Smooth muscle cell (in vitro differentiated cells): Measurements from ENCODE around the gene RAD51B. TPM values are rescaled to one million over a fixed set of nuclear protein-coding genes. Genes with fewer than 3 reads are reported as not detected.
A peak's percentile ranks its signal among the peaks of the same experiment; 100 is the strongest.

ENCODE experiments used
- DNase-seq: peaks from one replicate; lab custom pipeline; 2025; ENCODE audit not compliant: unreplicated experiment; lab: John Stamatoyannopoulos, UW
- H2AFZ ChIP-seq: fragments of 200-600 bp; sonication (generic); 2 replicates; pipeline ENCODE4 v1.6.0; 2016; ENCODE audit warnings: antibody characterized with exemption, low read depth, mild to moderate bottlenecking
- H3F3A ChIP-seq: fragments of 200-600 bp; sonication (generic); 2 replicates; pipeline ENCODE4 v1.6.0; 2017; ENCODE audit warnings: antibody characterized with exemption, low read depth
- H3K27ac ChIP-seq: fragments of 200-600 bp; sonication (generic); 2 replicates; pipeline ENCODE4 v1.5.1; 2016; ENCODE audit warnings: low read depth, mild to moderate bottlenecking
- H3K27me3 ChIP-seq: fragments of 200-600 bp; sonication (generic); 2 replicates; pipeline ENCODE4 v1.6.1; 2016; ENCODE audit warnings: low read depth, mild to moderate bottlenecking
- H3K36me3 ChIP-seq: fragments of 200-600 bp; sonication (generic); 2 replicates; pipeline ENCODE4 v1.5.1; 2016; ENCODE audit warnings: low read depth
- H3K4me1 ChIP-seq: fragments of 200-600 bp; sonication (generic); 2 replicates; pipeline ENCODE4 v1.5.1; 2016; ENCODE audit warnings: low read depth
- H3K4me2 ChIP-seq: fragments of 200-600 bp; sonication (generic); 2 replicates; pipeline ENCODE4 v1.6.0; 2016; ENCODE audit warnings: mild to moderate bottlenecking
- H3K4me3 ChIP-seq: fragments of 200-600 bp; sonication (generic); 2 replicates; pipeline ENCODE4 v1.5.1; 2016; ENCODE audit warnings: mild to moderate bottlenecking
- H3K79me2 ChIP-seq: fragments of 200-600 bp; sonication (generic); 2 replicates; pipeline ENCODE4 v1.6.0; 2016; ENCODE audit warnings: low read depth, mild to moderate bottlenecking
- H3K9ac ChIP-seq: fragments of 200-600 bp; sonication (generic); 2 replicates; pipeline ENCODE4 v1.6.0; 2016; ENCODE audit warnings: low read depth
- H3K9me3 ChIP-seq: fragments of 200-600 bp; sonication (generic); replicated peaks from 2 replicates; pipeline ENCODE4 v1.5.1; 2016; ENCODE audit warnings: low read depth
- H4K20me1 ChIP-seq: fragments of 200-600 bp; sonication (generic); 2 replicates; pipeline ENCODE4 v1.6.0; 2016; ENCODE audit warnings: low read depth
- CTCF ChIP-seq: fragments of 200-600 bp; sonication (generic); IDR thresholded peaks from 2 replicates; pipeline ENCODE4 v1.5.1; 2017; ENCODE audit warnings: borderline replicate concordance, mild to moderate bottlenecking, antibody characterized with exemption; ENCODE audit not compliant: insufficient read depth, poor library complexity, severe bottlenecking
- WGBS: methylation state at CpG from one replicate; pipeline ENCODE4 v1.1.7; 2016; ENCODE audit warnings: low lambda C conversion rate; 5-methylcytosine and 5-hydroxymethylcytosine counted together
- polyA plus RNA-seq: library from polyadenylated mRNA; unstranded; fragments of >200 nt; fragmentation: Nextera tagmentation; extraction: Ambion mirVana; gene quantifications from 2 replicates; pipeline ENCODE4 v1.2.1, GENCODE V29; 2016
- total RNA-seq: library from RNA; depleted of rRNA; stranded (reverse); fragments of >200 nt; gene quantifications from 2 replicates; pipeline ENCODE4 v1.2.3, GENCODE V29; 2014

Gene RAD51B
- total and polyA plus RNA-seq, 2 experiments from 2014 or later = 4.6 to 5.3 TPM

DNA sequence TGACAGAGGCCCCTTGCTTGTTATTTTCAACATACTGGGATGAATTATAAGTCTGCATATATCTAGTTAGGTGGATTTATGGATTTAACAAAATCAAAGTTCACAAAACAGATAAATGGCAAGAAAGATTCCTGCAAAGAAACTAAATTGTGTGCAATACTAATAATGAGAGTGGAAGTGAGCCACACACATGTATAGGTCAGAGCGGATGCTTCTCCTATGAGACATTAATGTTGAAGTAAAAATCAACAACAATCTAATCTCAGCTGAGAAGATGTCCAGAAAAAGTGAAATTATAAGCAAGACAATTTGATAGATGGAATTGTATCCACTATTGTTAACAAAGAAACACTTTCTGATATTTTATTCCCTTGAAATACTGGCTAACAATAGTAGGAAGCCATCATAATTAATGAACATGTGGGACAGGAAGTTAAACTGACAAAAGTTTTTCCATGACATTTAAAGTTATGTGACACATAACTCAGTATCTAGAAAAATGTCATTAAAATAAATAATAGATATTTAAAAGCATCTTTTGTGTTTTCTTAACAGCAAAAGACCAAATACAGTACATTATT lies 39.7 kb downstream of the RAD51B start:
- H3K4me2 ChIP-seq = no peak overlapping the region
- H3K36me3 ChIP-seq = no peaks in the 10 kb centered on the region
- WGBS = 100% methylated on average over 1 of the region's 1 CpG
- H3K9ac ChIP-seq = no peak overlapping the region
- TF ChIP-seq CTCF = no peak
- no peaks in the 10 kb centered on the region for H3K4me1 ChIP-seq
- no peaks in the 10 kb centered on the region for H3F3A ChIP-seq
- H3K9me3 ChIP-seq = no peaks in the 10 kb centered on the region
- H4K20me1 ChIP-seq = no peaks in the 10 kb centered on the region
- no peak for DNase-seq
- H3K4me3 ChIP-seq = no peak overlapping the region
- H3K27me3 ChIP-seq = no peaks in the 10 kb centered on the region
- no peak overlapping the region for H2AFZ ChIP-seq
- no peaks in the 10 kb centered on the region for H3K79me2 ChIP-seq
- no peak overlapping the region for H3K27ac ChIP-seq

DNA sequence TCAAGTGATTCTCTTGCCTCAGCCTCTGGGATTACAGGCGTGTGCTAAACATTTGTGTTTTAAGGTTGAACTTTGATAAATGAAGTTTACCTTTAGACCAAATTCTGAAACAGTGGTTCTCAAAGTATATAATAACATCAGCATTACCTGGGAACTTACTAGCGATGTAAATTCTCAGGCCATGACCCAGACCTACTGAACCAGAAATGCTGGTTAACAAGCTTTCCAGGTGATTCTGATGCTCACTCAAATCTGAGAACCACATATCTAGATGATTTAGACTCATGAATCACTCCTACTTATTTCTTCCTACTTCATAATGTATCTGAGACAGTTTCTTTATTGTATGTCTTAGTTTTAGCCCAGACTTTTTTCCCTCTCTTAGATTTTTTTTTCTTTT lies 43.6 kb downstream of the RAD51B start:
- no peak for TF ChIP-seq CTCF
- H2AFZ ChIP-seq = no peak overlapping the region

GRCh38 chr14:67875175-67876006 lies 55.8 kb downstream of the RAD51B start:
- H2AFZ ChIP-seq = no peak overlapping the region
- H3K4me3 ChIP-seq = no peak overlapping the region
- no peaks in the 10 kb centered on the region for H3K9me3 ChIP-seq
- whole genome bisulfite sequencing = 91% methylated on average over 3 of the region's 3 CpGs
- H3K36me3 ChIP-seq = no peaks in the 10 kb centered on the region
- H3K9ac ChIP-seq = no peak overlapping the region
- TF ChIP-seq CTCF = no peak
- H3K27me3 ChIP-seq = no peaks in the 10 kb centered on the region
- H4K20me1 ChIP-seq = no peaks in the 10 kb centered on the region
- H3K79me2 ChIP-seq = no peaks in the 10 kb centered on the region
- H3K27ac ChIP-seq = no peak overlapping the region
- DNase-seq = no peak
- no peak overlapping the region for H3K4me2 ChIP-seq
- no peaks in the 10 kb centered on the region for H3F3A ChIP-seq
- no peaks in the 10 kb centered on the region for H3K4me1 ChIP-seq

More for the DNA sequence above, 43.6 kb downstream of the RAD51B start:
- H3K4me2 ChIP-seq = no peak overlapping the region
- DNase-seq = no peak
- H3K9me3 ChIP-seq = no peaks in the 10 kb centered on the region
- no peaks in the 10 kb centered on the region for H3K27me3 ChIP-seq
- 84% methylated on average over 2 of the region's 2 CpGs for WGBS
- peak overlapping the region; percentile 43 for H3K27ac ChIP-seq
- H3K36me3 ChIP-seq = no peaks in the 10 kb centered on the region
- no peaks in the 10 kb centered on the region for H3K79me2 ChIP-seq
- no peaks in the 10 kb centered on the region for H3F3A ChIP-seq
- H3K4me1 ChIP-seq = no peaks in the 10 kb centered on the region
- H3K9ac ChIP-seq = no peak overlapping the region
- no peak overlapping the region for H3K4me3 ChIP-seq
- no peaks in the 10 kb centered on the region for H4K20me1 ChIP-seq
